HG02678 (cell line): ENCODE measurements around the gene ANGPTL2.
"Not testable (repeated sequence)": the region's sequence is repeated elsewhere in the genome, so short reads cannot be mapped to it uniquely, and the experiment has no call there.

Source experiments
- ATAC-seq: cut with Tn5 transposase; IDR thresholded peaks from one replicate; pipeline ENCODE4 v1.9.1; 2021; ENCODE audit warnings: mild to moderate bottlenecking, moderate library complexity; ENCODE audit not compliant: unreplicated experiment

Gene ANGPTL2, protein sequence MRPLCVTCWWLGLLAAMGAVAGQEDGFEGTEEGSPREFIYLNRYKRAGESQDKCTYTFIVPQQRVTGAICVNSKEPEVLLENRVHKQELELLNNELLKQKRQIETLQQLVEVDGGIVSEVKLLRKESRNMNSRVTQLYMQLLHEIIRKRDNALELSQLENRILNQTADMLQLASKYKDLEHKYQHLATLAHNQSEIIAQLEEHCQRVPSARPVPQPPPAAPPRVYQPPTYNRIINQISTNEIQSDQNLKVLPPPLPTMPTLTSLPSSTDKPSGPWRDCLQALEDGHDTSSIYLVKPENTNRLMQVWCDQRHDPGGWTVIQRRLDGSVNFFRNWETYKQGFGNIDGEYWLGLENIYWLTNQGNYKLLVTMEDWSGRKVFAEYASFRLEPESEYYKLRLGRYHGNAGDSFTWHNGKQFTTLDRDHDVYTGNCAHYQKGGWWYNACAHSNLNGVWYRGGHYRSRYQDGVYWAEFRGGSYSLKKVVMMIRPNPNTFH

DNA sequence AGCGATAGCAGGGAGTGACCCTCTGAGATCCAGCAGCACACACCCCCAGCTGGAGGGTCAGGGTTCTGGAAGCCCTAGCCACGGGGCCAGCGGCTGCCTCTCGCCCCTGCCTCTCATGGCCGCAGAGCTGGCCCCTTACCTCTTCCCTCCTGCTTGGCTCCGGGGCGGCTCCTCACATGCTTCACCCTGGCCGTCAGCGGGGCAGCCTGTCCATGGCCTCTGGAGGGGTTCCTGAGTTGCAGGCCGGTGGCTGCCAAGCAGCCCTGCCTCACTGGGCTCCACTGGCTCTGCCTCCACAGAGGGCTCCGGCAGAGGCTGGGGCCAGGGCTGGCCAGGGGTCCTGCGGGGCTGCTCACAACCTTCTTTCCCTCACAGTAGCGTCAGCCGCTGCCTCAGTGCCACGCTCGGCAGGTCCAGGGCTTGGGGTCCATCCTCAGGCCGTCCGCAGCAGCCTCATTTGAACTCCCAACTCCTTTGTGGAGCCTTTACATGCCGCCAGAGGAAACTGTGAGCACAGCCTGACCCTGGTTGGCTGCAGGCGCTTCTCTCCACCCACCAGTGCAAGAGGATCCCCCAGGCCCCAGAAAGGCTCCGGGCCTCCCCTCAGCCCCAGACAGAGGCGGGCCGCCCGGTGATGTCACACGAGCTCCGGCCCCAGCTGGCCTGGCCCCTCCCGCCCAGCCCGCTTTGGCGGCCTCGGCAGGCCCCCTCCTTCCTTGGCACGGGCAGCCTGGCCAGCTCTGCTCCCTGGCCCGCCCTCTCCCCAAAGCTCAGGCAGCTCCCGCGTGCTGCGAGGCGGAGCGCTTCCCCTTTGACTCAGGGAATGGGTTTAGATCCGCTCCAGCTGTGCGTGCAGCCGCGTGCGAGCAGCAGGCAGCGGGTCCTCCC lies at the start of gene ANGPTL2:
TSS of gene ANGPTL2 (minus strand) at position 460 of the 888 bp plus-strand sequence. CDS start 13,904 bp downstream, outside the sequence.
- ATAC-seq = peak; percentile 49

DNA sequence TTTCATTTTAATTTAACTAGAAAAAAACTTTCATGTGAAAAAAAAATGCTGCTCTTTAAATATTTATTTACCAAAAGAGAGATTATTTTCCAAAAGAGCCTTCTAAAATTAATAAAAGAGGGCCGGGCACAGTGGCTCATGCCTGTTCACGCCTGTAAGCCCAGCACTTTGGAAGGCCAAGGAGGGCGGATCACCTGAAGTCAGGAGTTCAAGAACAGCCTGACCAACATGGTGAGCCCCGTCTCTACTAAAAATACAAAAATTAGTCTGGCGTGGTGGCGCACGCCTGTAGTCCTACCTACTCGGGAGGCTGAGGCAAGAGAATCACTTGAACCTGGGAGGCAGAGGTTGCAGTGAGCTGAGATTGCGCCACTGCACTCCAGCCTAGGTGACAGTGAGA lies 48.9 kb upstream of the ANGPTL2 start:
- not testable (repeated sequence) for ATAC-seq

DNA sequence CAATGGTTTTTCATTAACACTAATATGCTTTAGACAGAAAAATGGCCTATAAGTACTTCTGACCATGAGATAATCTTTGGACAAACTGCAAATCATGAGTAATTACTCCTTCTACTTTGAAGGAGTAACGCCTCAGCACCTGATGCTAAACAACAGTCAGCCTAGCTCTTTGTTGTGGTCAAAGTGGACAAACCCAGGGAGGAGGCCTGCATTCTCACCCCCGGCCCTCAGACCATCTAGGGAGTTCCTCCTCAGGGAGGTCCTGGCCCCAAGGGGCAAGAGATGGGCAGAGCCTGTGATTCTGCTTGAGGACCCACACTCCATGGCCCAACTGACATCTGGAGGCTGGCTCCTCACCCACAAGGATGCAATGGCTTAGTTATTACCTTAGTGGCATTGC lies 48.2 kb upstream of the ANGPTL2 start:
- ATAC-seq = no peak

DNA sequence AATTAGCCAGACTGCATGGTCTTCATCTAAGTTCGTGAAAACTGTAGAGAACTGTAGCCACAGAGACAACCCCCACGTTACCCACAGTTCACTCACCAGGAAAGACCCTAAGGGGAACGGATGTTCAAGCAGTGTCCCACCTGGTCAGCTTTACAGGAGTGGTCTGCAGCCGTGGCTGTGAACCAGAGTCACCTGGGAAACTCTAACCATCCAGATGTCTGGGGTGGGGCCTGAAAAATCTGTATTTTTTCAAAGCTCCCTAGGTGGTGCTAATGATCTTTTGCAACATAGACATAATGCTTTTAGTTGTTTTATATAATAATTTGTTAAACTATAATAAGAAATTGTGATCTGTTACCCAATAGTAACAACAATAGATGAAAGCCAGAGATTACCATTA lies 47.7 kb upstream of the ANGPTL2 start:
- no peak for ATAC-seq

DNA sequence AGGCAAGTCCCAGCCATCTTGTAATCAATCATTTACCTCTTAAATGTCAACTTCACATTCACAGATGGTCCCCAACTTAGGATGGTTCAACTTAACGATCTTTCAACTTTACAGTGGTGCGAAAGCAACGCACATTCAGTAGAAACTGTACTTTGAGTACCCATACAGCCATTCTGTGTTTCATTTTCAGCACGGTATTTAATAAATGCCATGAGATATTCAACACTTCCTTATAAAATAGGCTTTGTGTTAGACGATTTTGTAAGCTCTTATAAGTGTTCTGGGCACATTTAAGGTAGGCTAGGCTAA lies 47.1 kb upstream of the ANGPTL2 start:
- ATAC-seq = no peak

DNA sequence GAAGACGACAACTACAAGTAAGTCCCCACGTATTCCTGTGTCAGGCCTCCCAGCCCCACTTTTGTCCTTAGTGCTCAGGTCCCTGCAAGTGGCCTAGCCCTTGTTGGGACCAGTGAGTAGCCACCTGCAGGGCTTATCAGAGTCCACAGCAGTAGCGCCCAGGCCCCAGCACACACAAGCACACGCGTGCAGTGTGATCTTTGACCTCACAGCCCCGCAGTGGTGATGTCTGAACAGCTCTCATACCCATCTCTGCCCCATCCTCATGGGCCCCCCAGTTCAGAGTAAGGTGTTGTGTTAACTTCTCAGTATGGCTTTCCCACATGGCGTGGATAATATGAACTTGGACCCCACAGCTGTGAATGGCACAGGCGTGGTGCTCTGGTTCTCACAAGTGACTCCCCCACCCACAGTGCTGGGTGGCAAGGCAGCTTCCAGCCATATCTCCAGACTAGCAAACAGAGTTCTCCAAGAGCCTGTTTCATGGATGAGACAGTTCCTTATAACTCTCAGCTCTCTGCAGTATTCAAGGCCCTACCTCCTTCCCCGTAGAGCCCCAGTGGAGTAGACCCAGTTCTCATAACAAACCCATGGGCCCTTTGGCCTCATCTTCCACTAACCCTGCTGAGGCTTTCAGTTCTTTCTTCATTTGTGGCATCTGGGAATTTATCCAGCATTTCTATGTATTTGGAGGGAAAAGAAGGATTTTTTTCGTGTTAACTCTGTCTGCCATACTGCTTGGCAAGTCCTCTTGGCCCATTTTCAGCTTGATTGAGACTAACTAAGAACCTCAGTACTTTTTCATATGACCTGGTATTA lies 46.5 kb upstream of the ANGPTL2 start:
- ATAC-seq = no peak

DNA sequence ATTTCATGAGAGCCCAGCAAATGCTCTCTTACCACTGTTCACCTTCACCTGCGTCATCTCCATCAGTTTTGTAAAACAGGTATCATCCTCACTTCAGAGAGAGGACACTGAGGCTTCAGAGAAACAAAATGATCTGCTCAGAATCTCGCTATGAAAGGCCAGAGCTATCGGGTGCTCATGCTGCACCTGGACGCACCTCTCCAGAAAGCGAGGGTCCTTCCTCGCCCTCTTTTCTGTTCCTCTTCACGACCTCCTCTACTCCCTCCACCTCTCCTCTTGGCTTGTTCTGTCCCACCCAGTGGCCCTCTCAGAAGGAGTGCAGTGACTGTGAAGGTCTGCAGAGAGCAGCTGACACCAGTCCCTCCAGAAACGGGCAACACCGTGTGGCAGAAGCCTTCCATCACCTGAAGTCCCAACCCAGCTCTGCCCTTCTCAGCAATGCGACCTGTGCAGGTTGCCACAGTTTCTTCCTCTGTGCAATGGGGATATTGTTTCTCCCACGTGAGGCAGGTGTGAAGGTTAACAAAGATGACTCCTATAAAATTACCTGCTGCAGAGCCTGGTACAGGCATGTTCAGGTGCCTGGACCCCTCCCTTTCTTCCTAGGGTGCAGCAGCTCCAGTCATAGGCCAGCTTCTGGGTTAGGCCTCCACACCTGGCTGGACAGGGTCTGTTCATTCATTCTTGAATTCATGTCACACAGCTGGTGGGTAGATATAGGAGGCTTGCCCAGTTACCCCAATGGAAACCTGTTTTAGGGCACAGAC lies 45.3 kb upstream of the ANGPTL2 start:
- no peak for ATAC-seq

DNA sequence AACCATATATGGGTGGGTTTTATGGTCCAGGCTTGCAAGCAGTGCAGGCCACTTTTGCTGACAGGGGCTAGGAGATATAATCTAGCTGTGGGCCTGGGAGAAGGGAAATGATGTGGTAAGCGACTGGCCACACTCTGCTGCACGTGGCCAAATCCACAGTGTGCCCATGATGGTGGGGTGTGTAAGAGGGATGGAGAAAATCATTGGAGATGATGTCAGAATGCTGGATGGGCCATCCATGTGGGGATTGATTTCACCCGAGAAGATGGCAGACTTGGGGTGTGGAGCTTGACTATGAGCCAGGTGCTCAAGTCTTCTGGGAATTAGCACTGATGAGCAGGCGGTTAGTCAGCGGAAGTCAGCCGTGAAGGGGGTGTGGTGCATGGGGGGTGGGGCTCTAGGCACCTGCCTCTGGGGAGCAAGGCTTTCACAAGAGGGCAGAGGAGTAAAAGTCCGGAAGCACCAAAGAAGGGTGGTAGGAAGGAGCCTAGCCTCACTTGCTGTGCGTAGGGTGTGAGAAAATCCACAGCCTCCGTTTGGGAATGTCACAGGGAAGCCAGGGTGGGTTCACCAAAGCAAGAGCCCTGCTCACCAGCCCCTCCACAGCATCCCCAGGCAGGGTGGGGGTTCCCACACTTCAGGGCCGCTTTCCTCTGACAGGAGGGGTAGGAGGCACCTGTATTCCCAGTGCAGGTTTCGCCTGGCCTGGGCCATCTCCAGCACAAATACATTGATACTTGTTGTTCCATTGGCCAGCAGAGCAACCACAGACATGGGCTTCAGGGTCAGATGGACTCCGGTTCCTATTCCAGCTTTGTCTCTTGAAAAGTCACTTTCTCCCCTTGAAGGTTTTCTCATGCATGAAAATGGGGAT lies 44.5 kb upstream of the ANGPTL2 start:
- peak; percentile 70 for ATAC-seq

DNA sequence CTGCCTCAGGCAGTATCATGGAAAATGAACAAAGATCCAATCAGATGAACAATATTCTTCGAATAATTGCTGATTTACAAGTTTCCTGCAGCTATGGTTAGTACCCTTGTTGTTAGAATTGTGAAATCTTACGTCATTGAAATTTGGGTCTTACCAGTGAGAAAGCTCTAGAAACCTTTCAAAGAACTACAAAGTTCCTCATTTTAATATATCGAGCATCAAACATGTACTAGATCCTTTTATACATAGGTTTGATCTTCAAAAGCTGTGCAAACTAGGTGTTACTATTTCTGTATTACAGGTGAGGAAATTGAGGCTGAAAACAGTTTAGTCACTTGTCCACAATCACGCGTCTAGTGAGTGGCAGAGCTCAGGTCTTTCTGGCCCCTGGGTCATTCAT lies 43.7 kb upstream of the ANGPTL2 start:
- no peak for ATAC-seq

DNA sequence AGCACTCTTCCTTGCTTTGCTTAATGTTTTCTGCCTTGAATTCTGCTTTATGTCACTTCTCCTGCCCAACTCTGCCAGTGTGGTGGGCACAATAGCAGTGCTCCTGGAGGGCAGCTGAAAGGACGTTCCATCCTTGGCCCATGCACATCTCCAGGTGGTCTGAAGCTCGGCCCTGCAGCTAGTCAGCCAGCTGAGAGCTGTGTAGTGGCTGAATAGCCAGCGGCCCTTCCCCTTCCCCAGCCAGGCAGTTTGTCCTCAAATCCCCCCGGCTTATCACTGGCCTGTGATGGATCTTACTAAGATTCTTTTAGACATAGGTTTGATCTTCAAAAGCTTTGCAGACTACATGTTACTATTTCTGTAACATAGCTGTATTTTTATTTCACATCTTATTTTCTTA lies 42.7 kb upstream of the ANGPTL2 start:
- ATAC-seq = no peak

DNA sequence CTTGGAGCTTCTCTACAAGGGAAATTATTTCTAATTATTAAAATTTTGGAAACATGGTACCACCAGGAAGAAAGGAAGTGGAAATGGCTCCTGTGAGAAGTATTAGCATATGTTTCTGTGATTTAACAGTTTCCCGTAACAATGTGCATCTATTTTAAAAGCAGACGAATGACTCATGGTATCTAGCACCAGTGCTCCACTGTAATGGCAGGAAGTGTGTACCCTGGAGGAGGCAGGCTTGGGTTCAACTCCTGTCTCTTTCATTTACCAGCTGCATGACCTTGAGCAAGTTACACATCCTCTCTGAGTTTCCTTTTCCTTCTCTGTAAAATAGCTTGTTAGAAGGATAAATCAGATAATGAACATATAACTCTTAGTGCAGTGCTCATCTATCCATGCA lies 41.0 kb upstream of the ANGPTL2 start:
- no peak for ATAC-seq

DNA sequence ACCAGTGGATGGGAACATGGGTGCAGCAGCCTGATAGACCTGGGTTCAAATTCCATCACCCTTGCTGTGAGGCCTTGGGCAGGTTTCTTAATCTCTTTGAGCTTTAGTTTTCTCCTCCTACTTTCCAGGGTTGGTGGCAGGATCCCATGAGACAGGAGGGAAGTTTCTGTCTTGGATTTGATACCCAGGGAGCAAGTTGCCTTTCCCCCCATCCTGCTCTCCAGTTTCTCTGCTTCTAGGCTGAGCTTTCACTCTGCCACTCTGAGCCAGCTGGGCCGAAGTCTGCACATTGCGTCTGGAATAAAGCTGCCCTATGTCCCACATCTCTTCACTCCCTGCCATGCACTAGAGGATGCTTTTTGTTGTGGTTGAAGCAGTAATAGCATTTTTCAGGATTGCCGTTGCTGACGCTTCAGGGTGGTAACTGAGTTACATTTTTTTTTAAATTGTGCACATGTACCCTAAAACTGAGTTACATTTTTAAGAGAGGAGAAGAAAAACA lies 40.5 kb upstream of the ANGPTL2 start:
- ATAC-seq = no peak

DNA sequence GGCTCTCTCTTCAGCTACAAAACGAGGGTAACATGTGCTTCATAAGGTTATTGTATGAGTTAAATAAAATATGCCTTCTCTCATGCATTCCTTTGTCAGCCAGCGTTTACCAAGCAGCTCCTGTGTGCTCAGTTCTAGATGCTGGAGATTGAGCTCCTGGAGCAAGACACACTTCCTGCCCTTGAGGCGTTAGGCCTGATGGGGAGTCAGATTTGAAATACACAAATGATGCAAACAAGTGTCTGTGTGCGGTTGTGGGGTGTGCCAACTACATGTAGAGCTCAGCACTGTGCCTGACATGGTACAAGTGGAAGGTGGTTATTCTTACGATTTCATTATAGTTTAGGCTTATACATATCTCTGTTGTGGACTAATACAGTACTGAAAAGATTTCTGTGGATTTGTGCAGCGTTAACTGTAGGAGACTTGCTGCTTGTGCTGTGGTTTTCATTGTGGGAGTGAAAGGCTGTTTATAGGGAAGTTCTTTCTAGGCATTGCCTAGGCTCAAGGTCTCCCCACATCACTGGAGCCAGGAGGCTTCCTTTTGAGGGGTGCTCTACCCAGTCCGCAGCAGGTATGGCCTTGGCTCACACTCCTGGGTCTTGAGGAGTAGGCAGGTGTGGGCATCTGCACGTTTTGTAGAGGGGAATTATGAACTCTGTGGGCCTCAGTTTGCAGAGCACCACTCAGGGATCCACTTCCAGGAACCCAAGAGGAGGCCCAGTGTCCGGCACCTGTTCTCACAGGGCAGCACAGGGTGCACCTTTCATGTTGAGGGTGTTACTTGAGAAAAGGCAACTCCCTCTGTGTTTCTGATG lies 39.8 kb upstream of the ANGPTL2 start:
- no peak for ATAC-seq

DNA sequence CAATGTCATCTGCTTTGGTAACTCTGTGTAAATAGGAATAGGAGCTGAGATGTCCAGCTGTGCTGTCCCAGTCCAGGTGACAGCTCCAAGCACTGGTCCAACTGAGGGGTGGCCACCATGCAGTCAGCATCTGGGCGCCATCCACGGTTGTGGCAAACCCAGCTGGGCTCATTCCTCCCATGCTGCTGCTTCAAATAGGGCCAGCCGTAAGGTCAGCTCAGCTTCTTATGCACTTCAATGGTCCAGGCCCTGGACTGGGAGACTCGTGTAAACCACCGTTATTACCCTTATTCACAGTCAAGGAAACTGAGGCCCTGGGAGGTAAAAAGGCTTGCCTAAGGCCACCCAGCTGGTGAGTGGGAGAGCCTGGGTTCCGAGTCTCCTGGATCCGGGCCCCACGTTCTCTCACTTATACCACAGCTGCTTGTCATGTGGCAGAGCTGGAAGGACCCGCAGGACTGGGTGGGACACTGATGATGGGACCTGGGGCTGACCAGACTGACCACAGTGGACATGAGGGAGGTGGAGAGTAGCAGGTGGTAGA lies 38.7 kb upstream of the ANGPTL2 start:
- ATAC-seq = no peak

DNA sequence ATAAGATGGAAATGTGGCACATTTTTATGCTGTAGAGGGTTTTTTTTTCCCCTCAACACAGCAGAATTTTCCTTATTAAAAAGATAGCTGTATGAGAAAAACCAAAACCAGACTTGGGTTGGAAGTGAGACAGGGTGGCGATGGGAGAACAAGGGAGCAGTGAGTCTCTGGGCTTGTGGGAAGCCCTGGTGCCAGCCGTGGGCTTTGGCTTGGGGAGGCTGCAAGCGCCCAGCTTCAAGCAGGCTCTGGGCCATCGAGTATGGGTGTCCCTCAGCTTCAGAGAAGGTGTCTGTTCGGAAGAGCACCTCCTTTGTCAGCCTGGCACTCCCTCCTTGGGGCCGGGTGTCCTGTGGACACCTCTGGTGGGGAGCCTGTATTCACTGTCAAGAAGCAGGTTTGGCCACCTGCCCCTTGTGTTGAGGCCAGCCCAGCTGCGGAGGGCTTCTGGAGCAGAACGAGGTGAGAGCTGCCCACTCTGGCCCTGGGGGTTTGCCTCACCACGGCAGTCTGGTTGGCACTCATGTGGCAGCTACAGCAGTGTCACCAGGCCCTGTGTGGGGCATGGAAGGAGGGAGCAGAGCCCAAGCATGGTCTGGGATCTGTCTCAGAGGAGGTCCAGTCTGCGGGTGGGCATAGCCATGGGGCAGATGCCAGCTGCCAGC lies 37.6 kb upstream of the ANGPTL2 start:
- no peak for ATAC-seq

DNA sequence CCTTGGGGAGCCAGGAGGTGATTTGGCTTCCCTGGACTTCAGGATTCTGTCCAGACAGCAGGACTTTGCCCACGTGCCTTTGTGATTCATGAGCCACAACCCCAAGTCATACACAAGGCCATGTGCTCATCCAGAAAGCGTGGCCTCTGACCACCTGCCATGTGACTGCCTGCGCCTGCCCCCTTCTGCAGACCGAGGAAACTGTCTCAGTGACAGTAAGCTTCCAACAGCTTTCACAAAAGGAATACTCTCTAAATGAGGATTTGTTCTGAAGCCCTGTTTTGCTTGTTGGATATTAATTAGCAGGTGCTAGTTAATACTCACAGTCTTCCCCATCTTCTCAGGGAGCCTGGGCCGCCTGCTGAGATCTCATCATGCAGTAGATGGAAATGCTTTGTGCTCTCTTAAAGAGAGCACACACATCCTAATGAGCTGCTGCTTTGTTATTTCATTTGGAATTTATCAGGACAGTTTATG lies 36.9 kb upstream of the ANGPTL2 start:
- no peak for ATAC-seq

DNA sequence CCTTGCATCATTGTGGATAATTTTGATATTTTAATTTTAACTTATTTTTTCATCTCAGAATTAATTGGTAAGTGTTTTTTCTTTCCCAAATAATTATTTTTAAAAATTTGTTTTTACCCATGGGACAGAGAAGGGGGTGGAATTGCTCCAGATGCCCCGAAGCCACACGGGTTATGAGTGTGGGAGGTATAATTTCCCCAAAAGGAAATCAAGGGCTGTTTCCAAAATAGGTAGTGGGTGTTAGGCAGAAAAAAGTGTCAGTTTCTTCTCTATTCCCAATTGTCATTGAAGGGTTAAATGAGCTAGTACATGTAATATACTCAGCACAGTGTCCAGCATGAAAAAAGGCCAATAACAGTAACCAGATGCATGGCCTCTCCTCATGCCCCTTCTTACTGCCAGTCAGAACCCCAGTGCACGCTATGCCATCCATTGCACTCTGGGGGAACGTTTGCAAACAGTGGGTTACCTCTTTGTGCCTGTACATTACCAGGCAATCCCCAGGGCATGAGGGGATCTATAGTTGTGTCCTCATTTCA lies 36.4 kb upstream of the ANGPTL2 start:
- no peak for ATAC-seq
